GM12875 (cell line): ENCODE results near the gene KRT8.

Experiments used
- H3K4me3 ChIP-seq: one replicate; pipeline ENCODE4 v1.5.1; 2011; ENCODE audit warnings: low read depth, low read length, control low read depth
- TF ChIP-seq, protein P1 (sequence below): IDR thresholded peaks from 2 replicates; pipeline ENCODE4 v1.5.1; 2011; ENCODE audit warnings: low read depth, mild to moderate bottlenecking, control low read depth, inconsistent platforms, low read length, moderate library complexity, borderline replicate concordance; ENCODE audit not compliant: insufficient read depth

KRT8 gene

DNA sequence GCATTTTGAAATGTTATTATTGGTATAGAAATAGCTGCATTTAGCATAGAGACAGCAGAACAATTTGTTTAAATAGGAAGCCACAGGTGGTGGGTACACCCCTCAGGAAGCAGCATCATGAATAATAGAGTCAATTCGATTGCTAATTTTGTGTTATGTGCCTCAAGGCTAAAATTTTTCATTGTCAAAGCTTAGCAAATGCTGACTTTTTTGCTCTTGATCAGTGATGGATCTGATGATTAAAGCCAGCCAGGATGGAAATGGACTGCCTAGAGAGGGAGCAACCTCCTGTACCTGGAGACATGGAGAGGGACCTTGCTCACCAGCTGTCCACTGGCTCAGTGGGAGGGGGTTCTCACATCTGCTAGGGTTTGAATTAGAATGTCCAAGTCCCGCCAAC lies 4.5 kb upstream of the KRT8 start:
- TF ChIP-seq, protein P1, sequence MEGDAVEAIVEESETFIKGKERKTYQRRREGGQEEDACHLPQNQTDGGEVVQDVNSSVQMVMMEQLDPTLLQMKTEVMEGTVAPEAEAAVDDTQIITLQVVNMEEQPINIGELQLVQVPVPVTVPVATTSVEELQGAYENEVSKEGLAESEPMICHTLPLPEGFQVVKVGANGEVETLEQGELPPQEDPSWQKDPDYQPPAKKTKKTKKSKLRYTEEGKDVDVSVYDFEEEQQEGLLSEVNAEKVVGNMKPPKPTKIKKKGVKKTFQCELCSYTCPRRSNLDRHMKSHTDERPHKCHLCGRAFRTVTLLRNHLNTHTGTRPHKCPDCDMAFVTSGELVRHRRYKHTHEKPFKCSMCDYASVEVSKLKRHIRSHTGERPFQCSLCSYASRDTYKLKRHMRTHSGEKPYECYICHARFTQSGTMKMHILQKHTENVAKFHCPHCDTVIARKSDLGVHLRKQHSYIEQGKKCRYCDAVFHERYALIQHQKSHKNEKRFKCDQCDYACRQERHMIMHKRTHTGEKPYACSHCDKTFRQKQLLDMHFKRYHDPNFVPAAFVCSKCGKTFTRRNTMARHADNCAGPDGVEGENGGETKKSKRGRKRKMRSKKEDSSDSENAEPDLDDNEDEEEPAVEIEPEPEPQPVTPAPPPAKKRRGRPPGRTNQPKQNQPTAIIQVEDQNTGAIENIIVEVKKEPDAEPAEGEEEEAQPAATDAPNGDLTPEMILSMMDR, result no peak
- no peak overlapping the region for H3K4me3 ChIP-seq

DNA sequence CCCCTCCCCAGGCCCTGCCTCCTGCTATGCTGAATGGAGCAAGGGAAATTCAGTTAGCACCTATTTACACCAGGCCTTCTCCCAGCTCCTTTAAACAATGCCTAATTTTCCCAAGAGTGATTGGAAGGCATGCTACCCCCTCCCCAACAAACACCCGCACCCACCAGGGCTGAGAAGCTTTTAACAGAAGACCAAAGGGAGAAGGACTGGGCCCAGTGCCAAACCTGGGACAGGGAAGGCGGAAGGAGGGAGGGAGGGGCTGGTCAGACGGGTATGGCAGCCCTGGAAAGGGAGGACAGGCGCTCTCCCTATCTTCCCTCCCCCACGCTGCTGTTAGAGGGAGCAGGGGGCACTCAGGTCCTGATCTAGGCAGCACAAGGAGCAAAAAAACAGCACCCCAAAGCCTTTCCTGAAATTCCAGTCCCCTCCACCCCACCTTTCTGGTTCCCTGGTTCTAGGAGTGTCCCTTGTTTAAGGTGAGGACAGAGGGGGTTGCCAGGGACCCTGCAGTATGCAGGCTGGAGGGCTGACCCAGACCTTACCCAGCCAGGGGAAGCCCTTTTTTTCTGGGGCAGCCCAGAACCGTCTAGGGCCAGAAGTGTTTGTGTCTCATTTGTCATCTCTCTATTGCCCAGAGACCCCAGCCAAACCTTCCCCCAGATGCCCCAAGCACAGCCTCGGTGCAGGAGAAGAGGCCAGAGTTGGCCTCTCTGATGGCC lies 2.4 kb upstream of the KRT8 start:
- H3K4me3 ChIP-seq, result no peak overlapping the region
- TF ChIP-seq, protein P1, result no peak

GRCh38 chr12:52906191-52906601 lies 1.3 kb upstream of the KRT8 start:
- TF ChIP-seq, protein P1, result no peak
- H3K4me3 ChIP-seq, result no peak overlapping the region

- TF ChIP-seq, protein P1, result no peak
- no peak overlapping the region for H3K4me3 ChIP-seq
These were observed 894 bp downstream of the KRT8 start for GRCh38 chr12:52903855-52904508.

GRCh38 chr12:52903285-52903854 lies 1.5 kb downstream of the KRT8 start:
- TF ChIP-seq, protein P1, result no peak
- peak overlapping the region; percentile 24 for H3K4me3 ChIP-seq

DNA sequence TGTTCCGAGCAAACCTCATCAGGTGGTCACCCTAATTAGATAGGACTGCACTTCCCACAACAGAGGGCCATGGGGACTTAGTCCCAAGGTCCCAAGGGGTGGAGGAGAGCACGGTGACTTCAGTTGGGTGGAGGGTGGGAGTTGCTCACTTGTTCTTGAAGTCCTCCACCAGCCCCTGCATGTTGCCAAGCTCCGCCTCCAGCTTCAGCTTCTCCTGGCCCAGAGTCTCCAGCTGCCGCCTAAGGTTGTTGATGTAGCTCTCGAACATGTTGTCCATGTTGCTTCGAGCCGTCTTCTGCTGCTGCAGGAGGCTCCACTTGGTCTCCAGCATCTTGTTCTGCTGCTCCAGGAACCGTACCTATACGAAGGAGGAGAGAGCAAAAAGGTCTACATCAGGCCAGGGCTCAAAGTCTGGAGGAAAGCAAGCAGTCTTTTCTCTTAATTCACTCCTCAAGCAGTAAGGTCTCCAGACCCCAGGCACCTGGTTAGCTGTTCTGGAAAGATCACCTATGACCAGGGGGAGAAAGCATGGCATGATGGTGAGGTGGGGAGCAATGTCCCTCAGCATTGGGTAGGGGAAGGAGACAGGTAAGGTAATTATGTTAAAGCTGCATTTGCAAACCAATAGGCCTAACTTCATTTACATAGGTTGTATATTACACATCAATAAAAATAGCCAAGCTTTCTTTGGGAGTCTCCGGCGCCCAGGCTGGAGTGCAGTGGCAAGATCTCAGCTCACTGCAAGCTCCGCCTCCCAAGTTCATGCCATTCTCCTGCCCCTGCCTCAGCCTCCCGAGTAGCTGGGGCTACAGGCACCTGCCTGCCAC lies 2.9 kb downstream of the KRT8 start:
- TF ChIP-seq, protein P1, result no peak
- no peak overlapping the region for H3K4me3 ChIP-seq
